Measurements from ENCODE around the gene ITPR1.

GRCh38 chr3:4533489-4534443, 40.6 kb downstream of the ITPR1 start:
- TF ChIP-seq CTCF (IDR thresholded peaks at IDR 0.05) (no peak), POLR2A (IDR thresholded peaks at IDR 0.05) (no peak)

Measured in heart left ventricle (tissue), 13 donors.